A673 (cell line): ENCODE measurements around the gene COL9A3. TPM values are rescaled to one million over a fixed set of nuclear protein-coding genes. Genes with fewer than 3 reads are reported as not detected.

Experiments used
- BruUV-seq: library from RNA; stranded (reverse); fragments of 400-500 nt; replicated peaks from 2 replicates; lab custom pipeline; 2021; lab: Mats Ljungman, UMichigan
- CTCF ChIA-PET: fragments of 300-600 bp; sonication (Branson Sonifier 250); formaldehyde crosslinking; loops from one replicate; lab custom pipeline; 2022; ENCODE audit warnings: antibody characterized with exemption; lab: Charles Lee
- POLR2A ChIA-PET: fragments of 300-600 bp; sonication (Branson Sonifier 250); formaldehyde crosslinking; loops from one replicate; lab custom pipeline; 2022; ENCODE audit warnings: antibody characterized with exemption; ENCODE audit not compliant: low non-redundant PET; lab: Charles Lee
- DNase-seq: peaks from one replicate; pipeline ENCODE4 v3.0.0-alpha.2; 2015; ENCODE audit warnings: low spot score
- H3K27ac ChIP-seq: fragments of 200-600 bp; sonication (generic); 2 replicates; pipeline ENCODE4 v1.5.1; 2016; ENCODE audit warnings: mixed run types, low read depth, mild to moderate bottlenecking, mixed read lengths, antibody characterized with exemption, low read length; ENCODE audit not compliant: poor library complexity, severe bottlenecking
- H3K27me3 ChIP-seq: fragments of 200-600 bp; sonication (generic); replicated peaks from 2 replicates; pipeline ENCODE4 v1.6.1; 2017; ENCODE audit warnings: mixed run types, low read depth, mild to moderate bottlenecking, mixed read lengths, antibody characterized with exemption, low read length; ENCODE audit not compliant: insufficient read depth, poor library complexity
- H3K36me3 ChIP-seq: fragments of 200-600 bp; sonication (generic); 2 replicates; pipeline ENCODE4 v1.6.1; 2016; ENCODE audit warnings: mixed run types, mild to moderate bottlenecking, mixed read lengths, antibody characterized with exemption, low read length; ENCODE audit not compliant: insufficient read depth, poor library complexity, severe bottlenecking
- H3K4me1 ChIP-seq: fragments of 200-600 bp; sonication (generic); 2 replicates; pipeline ENCODE4 v1.6.1; 2017; ENCODE audit warnings: mixed run types, mild to moderate bottlenecking, mixed read lengths, antibody characterized with exemption, low read length; ENCODE audit not compliant: insufficient read depth, poor library complexity, severe bottlenecking
- H3K4me3 ChIP-seq: fragments of 200-600 bp; sonication (generic); 2 replicates; pipeline ENCODE4 v1.5.1; 2016; ENCODE audit warnings: low read depth, mixed run types, mild to moderate bottlenecking, mixed read lengths, low read length; ENCODE audit not compliant: poor library complexity, severe bottlenecking
- H3K9me3 ChIP-seq: fragments of 200-600 bp; sonication (generic); 2 replicates; pipeline ENCODE4 v1.6.1; 2016; ENCODE audit warnings: mixed run types, low read depth, mild to moderate bottlenecking, mixed read lengths, antibody characterized with exemption, low read length; ENCODE audit not compliant: poor library complexity, severe bottlenecking
- EZH2 ChIP-seq: fragments of 200-600 bp; sonication (generic); IDR thresholded peaks from 2 replicates; pipeline ENCODE4 v1.6.1; 2017; ENCODE audit warnings: borderline replicate concordance, low read depth, mild to moderate bottlenecking, mixed read lengths, antibody characterized with exemption, low read length; ENCODE audit not compliant: poor library complexity, severe bottlenecking
- intact Hi-C: fragments of 100-400 bp; cut with micrococcal nuclease; formaldehyde crosslinking; loops from one replicate; pipeline ENCODE4 v1.10.0; 2022; ENCODE audit not compliant: unreplicated experiment
- total RNA-seq: library from RNA; stranded (reverse); gene quantifications from 2 replicates; pipeline ENCODE4 v1.2.3, GENCODE V29; 2021
- TF ChIP-seq, protein P1 (sequence below): fragments of 300-800, 200-600 bp; sonication (generic); conservative IDR thresholded peaks from 2 replicates; pipeline ENCODE4 v1.5.1; 2017; ENCODE audit warnings: low read depth, mild to moderate bottlenecking, antibody characterized with exemption, low read length, moderate library complexity, mixed read lengths

The COL9A3 gene
- total RNA-seq, 1 experiment from 2014 or later, result 8.4 TPM

DNA sequence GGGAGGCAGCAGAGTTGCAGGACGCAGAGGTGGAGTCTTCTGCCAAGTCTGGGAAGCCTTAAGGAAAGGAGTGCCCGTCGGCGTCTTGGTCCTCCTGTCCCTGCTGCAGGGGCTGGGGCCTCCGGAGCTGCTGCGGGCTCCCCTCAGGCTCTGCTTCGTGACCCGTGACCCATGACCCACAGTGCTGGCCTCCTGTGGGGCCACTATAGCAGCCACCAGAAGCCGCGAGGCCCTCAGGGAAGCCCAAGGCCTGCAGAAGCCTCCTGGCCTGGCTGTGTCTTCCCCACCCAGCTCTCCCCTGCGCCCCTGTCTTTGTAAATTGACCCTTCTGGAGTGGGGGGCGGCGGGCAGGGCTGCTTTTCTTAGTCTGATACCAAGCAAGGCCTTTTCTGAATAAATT, 3.3 kb upstream of the COL9A3 start:
- Histone ChIP-seq H3K36me3 (peaks cover 34% of the 10 kb centered on the region), H3K4me3 (no peak overlapping the region), H3K4me1 (peaks cover 25% of the 10 kb centered on the region), H3K9me3 (no peaks in the 10 kb centered on the region), H3K27me3 (peaks cover 2% of the 10 kb centered on the region), H3K27ac (no peak overlapping the region)
- TF ChIP-seq, protein P1, sequence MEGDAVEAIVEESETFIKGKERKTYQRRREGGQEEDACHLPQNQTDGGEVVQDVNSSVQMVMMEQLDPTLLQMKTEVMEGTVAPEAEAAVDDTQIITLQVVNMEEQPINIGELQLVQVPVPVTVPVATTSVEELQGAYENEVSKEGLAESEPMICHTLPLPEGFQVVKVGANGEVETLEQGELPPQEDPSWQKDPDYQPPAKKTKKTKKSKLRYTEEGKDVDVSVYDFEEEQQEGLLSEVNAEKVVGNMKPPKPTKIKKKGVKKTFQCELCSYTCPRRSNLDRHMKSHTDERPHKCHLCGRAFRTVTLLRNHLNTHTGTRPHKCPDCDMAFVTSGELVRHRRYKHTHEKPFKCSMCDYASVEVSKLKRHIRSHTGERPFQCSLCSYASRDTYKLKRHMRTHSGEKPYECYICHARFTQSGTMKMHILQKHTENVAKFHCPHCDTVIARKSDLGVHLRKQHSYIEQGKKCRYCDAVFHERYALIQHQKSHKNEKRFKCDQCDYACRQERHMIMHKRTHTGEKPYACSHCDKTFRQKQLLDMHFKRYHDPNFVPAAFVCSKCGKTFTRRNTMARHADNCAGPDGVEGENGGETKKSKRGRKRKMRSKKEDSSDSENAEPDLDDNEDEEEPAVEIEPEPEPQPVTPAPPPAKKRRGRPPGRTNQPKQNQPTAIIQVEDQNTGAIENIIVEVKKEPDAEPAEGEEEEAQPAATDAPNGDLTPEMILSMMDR, result no peak
- no peak for TF ChIP-seq EZH2
- POLR2A ChIA-PET, result no interaction called here
- CTCF ChIA-PET, result interaction anchor here (0.7 kb wide), 1 partner anchor 8 kb away, joined by 4 read pairs; no protein-coding TSS in a partner anchor
- no peak for DNase-seq
- intact Hi-C loops, result no loop called here
- no TSS peak for BruUV-seq

- no TSS peak for BruUV-seq
- ChIA-PET POLR2A (no interaction called here), CTCF (interaction anchor here (0.7 kb wide), 1 partner anchor 9 kb away, joined by 4 read pairs; no protein-coding TSS in a partner anchor)
- no peak overlapping the region for H3K4me3 ChIP-seq
- DNase-seq, result no peak
- H3K27ac ChIP-seq, result no peak overlapping the region
- intact Hi-C loops, result no loop called here
- TF ChIP-seq EZH2, result no peak
- TF ChIP-seq, protein P1, result no peak
- H3K4me1 ChIP-seq, result peaks cover 31% of the 10 kb centered on the region
- H3K36me3 ChIP-seq, result peaks cover 28% of the 10 kb centered on the region
- H3K9me3 ChIP-seq, result no peaks in the 10 kb centered on the region
- peaks cover 2% of the 10 kb centered on the region for H3K27me3 ChIP-seq
These were observed 2.7 kb upstream of the COL9A3 start for GRCh38 chr20:62814060-62814708.

DNA sequence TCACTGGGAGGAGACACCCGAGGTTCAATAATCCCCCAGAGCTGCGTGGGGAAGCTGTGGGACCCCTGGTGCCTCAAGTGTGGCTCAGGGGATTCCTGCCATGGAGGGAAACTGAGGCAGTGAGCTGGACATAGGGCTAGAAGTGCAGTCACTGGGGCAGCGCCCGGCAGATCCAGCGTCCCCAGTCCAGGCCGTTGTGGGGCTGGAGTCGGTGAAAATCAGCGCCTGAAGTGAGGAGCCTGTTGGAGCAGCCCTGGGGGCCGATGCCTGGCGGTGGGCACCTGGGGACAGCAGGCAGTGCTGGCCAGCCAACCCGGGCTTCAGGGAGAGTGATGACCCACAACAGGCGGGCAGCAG, 2.2 kb upstream of the COL9A3 start:
- no TSS peak for BruUV-seq
- peaks cover 2% of the 10 kb centered on the region for H3K27me3 ChIP-seq
- peak overlapping the region; percentile 38 for H3K27ac ChIP-seq
- H3K36me3 ChIP-seq, result peaks cover 23% of the 10 kb centered on the region
- H3K4me3 ChIP-seq, result no peak overlapping the region
- peaks cover 34% of the 10 kb centered on the region for H3K4me1 ChIP-seq
- intact Hi-C loops, result no loop called here
- CTCF ChIA-PET, result no interaction called here
- POLR2A ChIA-PET, result no interaction called here
- TF ChIP-seq EZH2, result no peak
- TF ChIP-seq, protein P1, result no peak
- no peak for DNase-seq
- H3K9me3 ChIP-seq, result no peaks in the 10 kb centered on the region
